HG02970 (cell line): ENCODE data around the gene CCDC12.

Experiments used
- ATAC-seq: cut with Tn5 transposase; IDR thresholded peaks from one replicate; pipeline ENCODE4 v1.9.1; 2021; ENCODE audit warnings: mild to moderate bottlenecking, moderate library complexity, moderate number of reproducible peaks; ENCODE audit not compliant: unreplicated experiment, low FRiP score

CCDC12 gene

DNA sequence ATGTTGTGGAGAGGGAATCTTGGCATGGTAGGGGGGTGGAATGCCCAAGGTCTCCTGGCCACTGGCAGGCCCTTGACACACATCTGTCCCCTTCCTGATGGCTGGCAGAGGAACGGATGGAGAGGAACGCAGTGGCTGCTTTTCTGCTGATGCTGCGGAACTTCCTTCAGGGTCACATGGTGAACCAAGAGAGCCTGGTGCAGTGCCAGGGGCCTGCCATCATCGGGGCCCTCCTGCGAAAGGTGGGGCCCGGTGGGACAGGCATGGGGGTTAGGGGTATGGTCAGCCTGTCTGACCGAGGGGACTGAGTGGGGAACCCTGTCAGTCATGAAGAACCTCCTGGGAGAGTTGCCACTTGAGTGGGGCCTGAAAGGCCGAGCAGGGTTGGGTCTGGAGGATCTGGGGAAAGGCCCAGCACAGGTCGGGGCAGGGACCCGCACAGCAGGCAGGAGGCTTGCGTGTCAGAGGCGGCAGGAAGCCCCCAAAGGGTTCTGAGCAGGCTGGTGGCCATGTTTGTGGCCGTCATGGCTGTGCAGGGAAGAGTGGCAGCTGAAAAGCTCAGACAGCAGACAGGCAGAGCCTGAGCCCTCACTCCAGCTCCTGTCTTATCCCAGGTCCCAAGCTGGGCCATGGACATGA lies 21.0 kb upstream of the CCDC12 start:
- ATAC-seq: no peak

DNA sequence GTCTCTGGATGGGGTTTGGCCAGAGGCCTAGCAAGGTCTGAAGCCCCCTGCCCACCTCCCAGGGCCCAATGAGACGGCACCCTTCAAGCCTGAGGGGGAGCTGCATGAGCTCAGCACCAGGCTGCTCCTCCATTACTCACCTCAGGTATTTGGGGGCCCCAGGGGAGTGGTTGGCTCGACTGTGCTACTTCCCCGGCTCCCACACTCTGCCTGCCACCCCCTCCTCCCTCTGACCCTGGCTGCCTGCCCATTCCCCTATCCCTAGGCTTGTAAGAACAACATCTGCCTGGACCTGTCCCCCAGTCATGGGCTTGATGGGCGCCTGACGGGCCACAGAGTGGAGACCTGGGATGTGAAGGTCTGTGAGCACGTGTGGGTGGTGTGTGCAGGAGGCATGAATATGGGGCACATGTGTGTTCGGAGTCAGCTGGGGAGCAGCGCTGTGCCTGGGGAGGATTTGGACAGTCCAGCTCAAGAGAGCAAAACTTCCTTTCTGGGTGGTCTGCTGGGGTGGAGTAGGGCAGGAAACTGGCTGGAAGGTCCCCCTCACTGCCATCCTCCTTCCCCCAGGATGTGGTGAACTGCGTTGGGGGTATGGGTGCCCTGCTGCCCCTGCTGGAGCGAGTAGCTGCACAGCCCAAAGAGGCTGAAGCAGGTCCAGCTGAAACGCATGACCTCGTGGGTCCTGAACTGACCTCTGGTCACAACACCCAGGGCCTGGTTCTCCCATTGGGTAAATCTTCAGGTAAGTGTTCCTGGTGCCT lies 20.3 kb upstream of the CCDC12 start:
- ATAC-seq: no peak

DNA sequence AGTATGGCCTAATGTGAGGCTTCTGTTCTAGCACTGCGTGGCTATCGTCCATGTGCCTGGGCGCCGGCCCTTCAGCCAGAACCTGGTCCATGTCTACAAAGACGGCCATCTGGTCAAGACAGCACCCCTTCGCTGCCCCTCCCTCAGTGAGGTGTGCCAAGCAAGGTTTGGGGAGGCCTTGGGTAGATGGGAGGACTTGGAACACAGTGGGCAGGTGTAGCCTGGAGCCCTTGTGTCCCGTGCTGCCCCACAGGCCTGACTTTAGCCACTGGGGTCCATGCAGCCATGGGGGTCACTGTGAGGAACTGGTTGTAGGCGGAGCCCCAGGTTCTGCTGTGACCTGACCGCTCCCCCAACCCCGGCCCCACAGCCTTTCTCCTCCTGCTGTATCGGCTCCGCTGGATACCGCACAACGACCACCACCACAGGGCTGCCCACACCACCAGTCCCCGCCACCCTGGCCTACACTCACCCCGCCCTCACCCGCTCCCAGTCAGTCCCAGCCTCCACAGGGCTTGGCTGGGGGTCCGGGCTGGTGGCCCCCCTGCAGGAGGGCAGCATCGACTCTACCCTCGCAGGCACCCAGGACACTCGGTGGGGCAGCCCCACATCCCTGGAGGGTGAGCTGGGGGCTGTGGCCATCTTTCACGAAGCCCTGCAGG lies 19.5 kb upstream of the CCDC12 start:
- no peak for ATAC-seq

DNA sequence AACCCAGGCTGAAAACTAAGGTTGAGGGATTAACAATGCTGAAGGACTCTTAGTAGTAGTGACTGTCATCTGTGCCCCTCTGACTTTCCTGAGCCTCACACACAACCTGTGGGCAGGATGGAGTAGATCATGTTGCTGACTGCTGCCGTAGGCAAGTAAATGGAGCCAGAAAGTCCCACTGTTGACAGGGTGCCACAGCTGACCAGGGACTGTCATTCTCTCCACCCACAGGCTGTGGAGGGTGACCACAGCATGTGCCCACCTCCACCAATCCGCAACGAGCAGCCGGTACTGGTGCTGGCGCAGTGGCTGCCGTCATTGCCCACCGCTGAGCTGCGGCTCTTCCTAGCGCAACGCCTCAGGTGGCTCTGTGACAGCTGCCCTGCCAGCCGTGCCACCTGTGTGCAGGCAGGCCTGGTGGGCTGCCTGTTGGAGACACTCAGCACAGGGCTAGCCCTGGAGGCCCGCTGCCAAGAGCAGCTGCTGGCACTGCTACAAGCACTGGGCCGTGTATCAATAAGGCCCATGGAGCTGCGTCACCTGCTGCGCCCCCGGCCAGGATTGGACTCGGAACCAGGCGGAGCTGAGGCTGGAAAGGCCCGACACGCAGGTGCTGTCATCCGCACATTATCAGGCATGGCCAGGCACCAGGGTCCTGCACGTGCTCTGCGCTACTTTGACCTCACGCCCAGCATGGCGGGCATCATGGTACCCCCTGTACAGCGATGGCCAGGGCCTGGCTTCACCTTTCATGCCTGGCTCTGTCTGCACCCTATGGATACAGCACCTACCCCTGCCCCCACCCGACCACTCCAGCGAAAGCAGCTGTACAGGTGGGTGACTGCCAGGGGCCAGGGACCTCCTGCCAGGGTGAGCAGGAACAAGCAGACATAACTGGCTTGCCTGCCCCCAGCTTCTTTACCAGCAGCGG lies 18.5 kb upstream of the CCDC12 start:
- no peak for ATAC-seq

DNA sequence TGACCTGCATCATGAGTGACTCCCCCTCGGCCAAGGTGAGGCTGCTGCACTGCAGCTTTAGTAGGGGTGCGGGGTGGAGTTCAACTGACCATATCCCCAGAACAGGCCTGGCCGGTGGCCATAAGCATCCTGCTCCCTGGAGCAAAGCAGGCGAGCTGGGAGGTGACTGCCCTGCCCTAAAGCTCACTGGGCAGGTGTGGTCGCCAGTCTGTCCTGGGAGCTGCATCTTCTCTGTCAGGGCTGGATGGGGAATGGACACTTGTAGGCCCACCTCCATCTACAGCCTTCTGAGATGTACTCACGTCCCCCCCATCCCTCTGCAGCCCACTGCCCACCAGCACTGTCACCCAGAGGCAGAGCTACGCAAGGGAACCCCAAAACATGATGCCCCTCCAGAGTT lies 17.4 kb upstream of the CCDC12 start:
- no peak for ATAC-seq

DNA sequence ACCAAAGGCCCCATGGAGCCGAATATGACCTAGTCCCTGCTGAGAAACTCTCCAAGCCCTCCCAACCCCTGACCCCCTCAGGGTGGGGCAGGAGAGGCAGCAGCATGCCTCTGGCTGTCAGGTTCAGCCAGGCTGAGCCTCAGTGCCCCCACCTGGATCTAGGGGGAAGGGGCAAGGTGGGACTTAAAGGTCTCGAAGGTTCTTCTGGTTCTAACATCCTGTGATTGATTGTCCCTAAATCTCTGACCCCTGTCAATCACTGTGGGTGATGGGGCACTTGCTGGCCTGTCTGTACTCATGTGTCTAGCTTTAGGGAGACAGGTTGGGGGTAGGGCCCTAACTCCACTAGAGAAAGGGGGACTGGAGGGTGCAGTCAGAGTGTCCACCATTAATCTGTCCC lies 16.7 kb upstream of the CCDC12 start:
- no peak for ATAC-seq

DNA sequence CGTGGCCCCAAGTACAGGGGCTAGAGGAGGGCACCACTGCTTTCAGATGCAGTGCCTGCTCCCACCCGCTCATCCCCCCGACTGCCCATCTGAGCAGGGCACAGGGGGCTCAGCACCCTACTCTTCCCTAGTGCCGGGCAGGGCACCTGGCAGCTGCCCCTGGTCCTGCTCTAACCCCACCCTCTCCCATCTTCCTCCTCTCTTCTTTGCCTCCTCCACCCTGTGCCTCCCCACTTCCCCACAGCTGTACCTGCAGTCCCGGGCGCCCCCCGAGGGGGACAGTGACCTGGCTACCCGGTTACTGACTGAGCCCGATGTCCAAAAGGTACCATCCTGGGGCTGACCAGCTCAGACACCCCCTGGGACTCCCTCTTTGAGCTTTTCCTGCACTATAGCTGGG lies 15.7 kb upstream of the CCDC12 start:
- no peak for ATAC-seq

DNA sequence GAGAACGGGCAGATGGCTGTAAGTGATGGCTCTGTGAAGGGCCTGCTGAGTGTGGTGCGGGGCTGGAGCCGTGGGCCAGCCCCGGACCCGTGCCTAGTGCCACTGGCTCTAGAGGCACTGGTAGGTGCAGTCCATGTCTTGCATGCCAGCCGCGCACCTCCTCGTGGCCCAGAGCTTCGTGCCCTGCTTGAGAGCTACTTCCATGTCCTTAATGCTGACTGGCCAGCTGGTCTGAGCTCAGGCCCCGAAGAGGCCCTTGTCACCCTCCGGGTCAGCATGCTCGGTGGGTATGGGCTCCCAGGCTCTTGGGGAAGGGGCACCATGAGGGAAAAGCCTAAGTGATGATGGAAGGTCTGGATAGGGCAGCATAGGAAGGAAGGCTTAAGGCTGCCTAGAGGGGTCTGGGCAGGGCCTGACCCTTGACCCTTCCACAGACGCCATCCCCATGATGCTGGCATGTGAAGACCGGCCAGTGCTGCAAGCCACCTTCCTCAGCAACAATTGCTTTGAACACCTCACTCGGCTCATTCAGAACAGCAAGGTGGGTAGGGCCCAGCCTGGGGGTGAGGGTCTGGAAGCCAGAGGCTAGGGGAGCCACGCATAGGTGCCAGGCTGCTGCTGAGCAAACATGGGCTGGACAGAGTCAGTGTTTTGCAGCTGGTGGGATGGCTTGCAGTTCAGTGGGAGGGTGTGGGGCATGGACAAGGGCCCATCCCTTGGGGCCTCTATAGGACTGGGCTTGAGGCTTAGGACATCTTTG lies 15.0 kb upstream of the CCDC12 start:
- no peak for ATAC-seq

DNA sequence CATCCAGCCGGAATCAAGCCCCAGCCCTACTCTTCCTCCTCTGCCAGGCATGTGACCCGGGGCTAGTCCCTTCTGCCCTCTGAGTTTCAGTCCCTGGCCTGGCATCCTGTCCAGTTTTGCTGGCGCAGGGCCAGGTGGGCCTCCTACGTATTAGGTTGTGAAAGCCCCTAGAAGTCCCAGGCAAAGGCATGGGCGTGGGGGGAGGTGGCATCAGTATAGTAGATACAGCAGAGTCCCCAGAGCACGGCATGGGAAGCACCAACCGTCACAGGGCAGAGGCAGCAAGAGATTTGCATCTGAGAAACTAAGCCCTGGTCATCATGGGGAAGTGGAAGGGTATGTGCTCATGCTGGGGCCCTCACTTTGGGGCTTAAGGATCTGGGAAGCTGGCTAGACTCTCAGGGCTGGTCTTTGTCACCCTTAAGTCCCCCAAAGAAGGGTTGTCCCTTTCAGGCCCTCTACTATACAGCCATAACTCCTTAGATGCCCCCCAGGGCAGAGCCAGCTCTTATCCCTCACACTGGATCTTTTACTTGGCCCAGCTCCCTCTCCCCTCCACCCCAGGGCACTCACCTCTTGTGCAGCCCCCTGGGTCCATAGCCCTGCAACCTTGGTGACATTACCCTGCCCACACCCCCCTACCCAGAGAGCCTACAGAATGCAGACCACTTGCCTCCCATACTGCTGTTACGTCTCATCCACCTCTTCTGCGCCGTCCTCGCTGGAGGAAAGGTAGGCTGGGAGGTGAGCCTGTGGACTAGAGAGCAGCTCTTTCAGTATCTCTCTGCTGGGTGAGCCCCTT lies 14.2 kb upstream of the CCDC12 start:
- no peak for ATAC-seq

DNA sequence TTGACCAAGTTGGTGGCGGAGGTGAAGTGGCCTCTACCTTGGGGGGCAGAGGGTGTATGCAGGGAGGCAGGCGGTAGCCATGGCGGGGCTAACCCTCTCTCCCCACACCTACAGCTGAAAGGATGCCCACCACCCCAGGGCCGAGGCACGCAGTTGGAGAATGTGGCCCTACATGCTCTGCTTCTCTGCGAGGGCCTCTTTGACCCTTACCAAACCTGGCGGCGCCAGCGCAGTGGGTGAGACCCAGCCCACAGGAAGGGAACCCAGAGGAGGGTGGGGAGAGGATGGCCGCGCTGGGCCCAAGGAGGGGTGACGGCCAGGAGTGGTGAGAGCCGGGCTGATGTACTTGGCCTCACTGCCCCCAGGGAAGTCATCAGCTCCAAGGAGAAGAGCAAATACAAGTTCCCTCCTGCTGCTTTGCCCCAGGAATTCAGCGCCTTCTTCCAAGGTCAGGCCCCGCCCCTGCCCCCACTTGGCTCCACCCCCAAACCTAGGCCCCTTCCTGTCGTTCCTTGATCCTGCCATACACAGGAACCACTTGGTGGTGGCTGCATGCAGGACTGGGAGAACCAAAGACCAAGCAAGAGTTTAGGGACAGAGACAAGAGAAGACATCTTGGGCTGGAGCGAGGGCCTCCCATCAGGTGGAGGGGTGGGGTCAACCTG lies 12.7 kb upstream of the CCDC12 start:
- no peak for ATAC-seq

DNA sequence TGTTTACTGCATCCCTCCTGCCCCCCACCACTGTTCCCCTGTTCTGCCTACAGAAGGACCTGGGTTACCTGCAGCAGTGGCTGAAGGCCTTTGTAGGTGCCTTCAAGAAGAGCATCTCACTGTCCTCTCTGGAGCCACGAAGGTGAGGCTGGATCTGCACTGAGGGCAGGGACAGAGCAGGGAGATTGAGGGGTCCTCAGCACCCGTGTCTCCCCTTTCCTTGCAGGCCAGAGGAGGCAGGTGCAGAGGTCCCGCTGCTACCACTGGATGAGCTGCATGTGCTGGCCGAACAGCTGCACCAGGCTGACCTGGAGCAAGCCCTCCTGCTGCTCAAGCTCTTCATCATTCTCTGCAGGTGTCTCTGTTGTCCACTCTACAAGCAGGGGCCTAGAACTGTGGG lies 12.1 kb upstream of the CCDC12 start:
- no peak for ATAC-seq

DNA sequence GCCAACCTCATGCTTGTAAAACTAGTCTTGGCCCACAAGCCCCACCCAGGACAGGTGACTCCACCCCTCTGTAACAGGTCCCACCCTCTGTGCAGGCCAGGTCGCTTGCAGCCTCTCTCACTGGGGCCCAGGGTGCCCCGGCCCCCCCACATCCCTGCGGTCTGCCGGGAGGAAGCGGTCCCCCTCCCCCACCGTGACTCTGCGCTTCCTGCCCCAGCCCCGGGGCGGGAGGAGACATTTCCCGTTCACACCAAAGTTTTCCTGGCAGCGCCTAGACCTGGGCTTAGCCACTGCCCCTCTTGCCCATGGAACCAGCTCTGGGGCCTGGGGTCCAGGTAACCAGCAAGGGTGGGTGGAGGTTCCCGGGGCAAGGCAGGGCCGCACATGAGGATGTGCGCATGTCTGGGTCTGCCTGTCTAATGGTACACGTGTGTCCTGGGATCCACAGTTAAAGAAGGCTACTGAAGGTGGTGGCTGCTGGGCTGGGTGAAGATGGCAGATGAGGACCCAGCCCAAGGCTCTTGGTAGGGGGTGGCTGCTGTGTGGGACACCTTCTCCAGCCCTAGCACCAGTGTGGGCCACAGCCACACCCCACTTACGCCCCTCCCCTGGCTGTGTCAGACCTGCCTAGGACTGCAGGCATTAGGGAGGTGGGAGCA lies 11.3 kb upstream of the CCDC12 start:
- ATAC-seq: no peak

DNA sequence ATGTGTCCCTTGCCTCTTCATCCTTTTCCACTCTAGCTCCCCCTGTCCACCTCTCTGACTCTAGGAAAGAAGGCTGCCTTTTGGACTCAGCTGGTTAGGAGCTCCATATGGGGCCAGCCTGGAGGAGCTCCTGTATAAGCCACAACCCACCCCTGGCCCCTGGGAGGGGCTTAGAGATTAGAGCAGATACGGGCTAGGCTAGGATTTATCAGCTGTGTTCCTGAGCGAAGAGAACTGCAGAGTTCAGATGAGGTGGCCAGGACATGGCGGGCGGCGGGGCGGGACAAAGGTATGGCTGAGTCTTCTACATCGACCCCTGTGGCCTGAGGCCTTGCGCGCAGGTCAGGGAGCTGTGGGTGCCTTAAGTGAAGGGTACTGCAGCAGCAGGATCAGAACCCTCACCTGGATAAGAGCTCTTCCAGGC lies 10.8 kb upstream of the CCDC12 start:
- ATAC-seq: no peak

DNA sequence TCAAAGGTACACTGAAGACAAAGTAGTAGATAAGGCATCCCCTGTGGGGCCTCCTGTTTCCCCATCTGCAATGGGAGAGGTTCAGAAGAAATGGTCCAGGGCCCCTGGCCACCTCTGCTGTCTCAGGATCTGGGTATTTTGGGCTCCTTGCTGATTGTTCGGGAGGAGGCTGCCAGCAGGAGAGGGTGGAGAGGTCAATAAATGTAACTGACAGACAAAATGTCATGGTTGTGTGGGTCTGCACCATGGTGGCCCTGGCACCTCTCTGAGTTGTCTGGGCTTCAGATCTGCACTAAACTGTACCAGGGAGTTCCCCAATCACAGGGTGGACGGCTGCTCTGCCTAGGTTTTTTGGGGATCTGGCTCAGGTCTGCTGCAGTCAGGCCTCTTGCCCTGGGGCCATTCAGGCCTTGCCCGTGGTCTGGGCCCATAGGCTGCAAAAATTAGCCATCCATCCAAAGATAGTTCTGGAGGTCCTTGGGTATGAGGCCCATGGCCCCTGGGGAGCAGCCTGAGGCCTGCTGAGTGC lies 10.3 kb upstream of the CCDC12 start:
- no peak for ATAC-seq

DNA sequence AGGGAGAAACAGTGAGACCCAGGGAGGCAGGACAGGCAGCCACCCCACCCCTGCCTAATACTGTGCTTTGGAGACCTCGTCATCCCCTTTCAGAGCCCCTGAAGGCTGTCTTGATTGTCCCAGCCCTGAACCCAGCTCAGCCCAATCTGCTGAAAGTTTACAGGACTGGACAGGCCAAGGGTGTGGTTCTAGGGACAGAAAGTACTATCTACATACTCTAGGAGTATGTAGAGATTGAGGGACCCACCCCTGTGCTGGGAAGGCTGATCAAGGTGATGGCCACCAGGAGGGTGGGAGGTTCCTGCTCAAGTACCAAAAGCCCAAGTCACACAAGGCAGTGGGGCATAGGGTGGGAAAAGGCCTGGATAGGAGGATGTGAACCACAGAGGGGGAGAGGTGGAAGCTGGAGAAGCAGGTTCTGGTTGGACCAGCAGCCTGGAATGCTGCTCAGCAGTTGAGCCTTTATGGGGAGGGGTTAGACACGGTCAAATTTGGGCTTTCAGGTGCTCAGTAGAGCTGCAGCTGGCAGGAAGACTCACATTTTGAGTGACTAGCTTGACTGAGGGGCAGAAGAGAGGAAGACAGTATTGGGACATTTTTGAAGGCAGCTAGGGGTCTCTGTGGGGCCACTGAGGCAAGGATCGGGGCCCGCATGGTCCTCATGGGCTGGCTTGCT lies 9.6 kb upstream of the CCDC12 start:
- no peak for ATAC-seq

DNA sequence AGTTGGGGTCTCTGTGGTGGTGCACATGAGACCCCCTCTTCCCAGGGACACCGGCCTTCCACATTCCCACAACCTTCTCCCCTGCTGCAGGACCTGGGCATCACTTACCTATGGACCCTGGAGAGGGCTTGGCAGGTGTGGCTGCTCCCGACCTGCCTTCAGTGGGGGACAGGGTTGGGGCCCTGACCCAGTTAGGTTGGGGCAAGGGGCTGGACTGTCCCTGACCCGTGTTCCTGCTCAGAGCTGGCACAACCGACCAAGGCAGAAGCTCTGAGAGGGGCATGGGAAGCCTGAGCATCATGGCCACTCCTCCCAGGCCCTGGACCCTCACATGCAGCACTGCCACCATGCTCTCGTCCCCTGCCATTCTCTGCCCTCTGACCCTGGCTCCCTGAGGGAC lies 9.0 kb upstream of the CCDC12 start:
- ATAC-seq: no peak
